NCI-H69 (cell line): ENCODE data around the gene FCHO2.
A peak's percentile ranks its signal among the peaks of the same experiment; 100 is the strongest.

Source experiments
- DNase-seq: peaks from one replicate; lab custom pipeline; 2025; lab: John Stamatoyannopoulos, UW

FCHO2 gene

DNA sequence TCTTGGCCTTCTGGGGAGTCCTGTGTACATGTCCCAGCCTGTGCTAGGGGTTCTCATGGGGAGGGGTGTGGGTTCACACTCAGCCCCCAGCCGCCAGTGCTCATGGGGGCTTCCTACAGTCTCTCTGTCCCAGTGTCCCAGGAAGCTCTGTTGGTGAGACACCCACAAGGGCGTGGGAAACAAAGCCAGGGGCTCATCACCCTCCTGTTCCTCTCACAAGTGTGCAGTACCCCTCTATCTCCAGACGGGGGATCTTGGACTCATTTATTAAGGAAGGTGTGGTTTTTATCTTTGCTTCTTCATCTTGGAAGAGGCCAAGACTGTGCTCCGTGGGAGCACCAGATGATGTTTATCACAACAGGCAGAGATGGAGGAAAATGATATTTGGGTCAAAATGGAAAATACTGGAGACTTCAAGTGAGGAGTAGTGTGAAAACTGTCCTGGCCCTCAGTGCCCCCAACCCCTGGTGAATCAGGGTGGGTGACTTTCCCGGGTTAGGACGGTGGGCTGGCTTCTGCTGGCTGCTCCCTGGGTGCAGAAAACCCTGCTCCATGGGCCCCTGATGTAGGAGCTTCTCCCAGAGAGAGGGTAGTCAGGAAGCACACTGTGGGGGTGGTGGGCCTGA, 179.7 kb downstream of the FCHO2 start:
- peak; percentile 62 for DNase-seq

- DNase-seq: no peak
Measured at GRCh38 chr5:73136055-73136562, 180.3 kb downstream of the FCHO2 start.

DNA sequence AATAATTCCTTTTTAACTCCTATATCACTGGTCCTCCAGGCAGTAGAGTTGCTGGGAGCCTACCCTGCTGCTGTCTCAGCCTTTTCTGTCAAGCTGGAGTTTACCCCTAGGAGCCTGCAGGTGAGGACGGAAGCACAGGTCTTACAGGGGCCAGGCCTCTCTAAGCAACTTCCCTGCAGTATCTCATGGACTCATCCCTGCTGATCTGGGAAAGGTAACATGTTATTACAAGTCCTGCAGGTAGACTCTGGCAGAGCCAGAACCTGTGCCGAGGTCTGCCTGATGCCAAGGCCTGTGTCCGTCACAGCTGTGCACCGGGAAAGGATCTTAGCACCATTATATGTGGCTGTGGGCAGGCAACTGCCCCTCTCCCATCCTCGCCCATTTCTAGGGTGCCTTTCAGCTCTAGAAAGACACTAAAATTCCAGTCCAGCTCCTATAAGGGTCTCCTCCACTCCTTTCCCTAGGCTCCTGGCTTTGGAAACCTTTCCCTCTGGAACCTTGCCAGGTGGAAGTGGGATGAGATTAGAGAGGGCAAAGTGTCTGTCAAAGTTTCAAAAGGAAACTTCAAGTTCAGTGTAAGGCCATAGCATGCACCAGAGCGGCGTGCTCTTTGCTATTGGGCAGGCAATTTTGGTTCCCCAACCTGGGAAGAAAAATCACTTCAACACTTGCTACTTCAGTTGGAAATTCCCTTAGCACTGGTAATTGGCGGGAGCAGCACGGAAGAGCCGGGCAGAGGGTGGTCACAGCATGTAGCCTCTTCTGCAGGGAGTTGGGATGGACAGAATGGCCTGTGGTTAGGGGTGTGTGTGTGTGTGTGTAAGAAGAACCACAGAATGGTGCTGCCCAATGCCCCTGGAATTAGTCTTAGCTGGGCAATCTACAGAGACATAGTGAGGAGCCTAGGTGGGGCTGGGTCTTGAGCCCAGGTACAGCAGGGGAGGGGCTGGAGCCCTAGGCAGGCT, 182.0 kb downstream of the FCHO2 start:
- peak; percentile 22 for DNase-seq

DNA sequence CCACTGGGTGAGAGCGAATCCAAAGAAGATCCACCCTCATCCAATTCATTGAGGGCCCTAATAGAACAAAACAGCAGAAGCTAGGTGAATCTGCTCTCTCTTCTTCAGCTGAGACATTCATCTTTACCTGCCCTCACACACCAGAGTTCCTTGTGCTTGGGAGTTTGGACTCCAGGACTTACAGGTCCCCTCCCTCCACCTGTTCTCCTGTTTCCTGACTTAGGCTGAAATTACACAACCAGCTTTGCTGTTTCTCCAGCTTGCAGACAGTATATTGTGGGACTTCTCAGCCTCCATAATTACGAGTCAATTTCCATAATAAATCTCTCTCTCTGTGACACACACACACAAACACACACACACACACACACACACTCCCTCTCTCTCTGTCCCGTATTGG, 183.6 kb downstream of the FCHO2 start:
- DNase-seq: peak; percentile 54
